G401 (cell line): Measurements from ENCODE around the gene FMN1. TPM values are rescaled to one million over a fixed set of nuclear protein-coding genes. Genes with fewer than 3 reads are reported as not detected.

Experiments
- DNase-seq: peaks from one replicate; pipeline ENCODE4 v3.0.0-alpha.2; 2015; ENCODE audit warnings: low spot score
- in situ Hi-C: cut with HindIII; loops from 2 replicates; pipeline ENCODE4 v1.10.0; 2016; ENCODE audit warnings: low sequenced_read_pairs, mixed read lengths
- total RNA-seq: library from RNA; depleted of rRNA; stranded (reverse); fragments of >200 nt; shearing (Covaris generic); gene quantifications from 2 replicates; pipeline ENCODE4 v1.2.3, GENCODE V29; 2014

The FMN1 gene
- total RNA-seq, 1 experiment from 2014 or later, result not detected

- DNase-seq, result no peak
- in situ Hi-C loops, result no loop called here
Measured at GRCh38 chr15:33159726-33160453, 34.6 kb downstream of the FMN1 start.

DNA sequence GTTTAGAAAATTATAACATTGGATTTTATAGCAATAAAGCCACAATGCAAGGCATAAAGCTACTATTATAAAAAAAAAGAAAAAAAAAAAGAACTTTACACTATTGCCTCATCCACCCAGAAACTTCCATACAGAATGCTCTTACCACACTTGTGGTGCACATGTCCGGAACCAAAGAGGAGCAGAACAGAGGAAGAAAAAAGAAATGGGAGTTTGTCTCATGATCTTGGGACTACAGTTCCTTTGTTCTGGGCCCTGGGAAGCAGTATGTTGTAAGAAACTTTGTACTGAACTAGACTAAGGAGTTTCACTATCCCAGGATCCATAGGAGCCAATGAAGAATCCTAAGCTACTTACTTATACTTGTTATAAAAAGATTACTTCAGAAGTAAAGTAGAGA lies 36.1 kb downstream of the FMN1 start:
- DNase-seq, result no peak
- in situ Hi-C loops, result no loop called here

DNA sequence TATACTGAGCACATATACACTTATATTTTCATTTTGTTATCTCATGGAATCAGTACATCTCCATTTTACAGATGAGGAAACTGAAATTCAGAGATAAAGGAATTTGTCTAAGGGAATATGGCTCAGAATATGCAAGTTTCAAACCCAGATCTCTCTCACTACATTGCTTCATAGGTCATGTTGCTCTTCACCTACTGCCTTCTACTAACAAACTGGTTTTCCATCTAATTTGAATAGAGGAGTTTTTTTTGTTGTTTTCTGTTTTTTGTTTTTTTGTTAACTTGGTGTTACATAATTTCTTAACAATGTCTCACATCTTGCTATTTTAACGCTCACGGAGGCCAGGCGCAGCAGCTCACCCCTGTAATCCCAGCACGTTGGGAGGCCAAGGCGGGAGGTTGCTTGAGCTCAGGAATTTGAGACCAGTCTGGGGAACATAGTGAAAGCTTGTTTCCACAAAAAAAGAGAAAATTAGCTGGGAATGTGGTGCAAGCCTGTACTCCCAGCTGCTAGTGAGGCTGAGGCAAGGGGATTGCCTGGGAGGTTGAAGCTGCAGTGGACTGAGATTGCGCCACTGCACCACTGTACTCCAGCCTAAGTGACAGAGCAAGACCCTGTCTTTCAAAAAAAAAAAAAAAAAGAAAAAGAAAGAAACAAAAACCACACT lies 37.0 kb downstream of the FMN1 start:
- in situ Hi-C loops, result no loop called here
- DNase-seq, result no peak

DNA sequence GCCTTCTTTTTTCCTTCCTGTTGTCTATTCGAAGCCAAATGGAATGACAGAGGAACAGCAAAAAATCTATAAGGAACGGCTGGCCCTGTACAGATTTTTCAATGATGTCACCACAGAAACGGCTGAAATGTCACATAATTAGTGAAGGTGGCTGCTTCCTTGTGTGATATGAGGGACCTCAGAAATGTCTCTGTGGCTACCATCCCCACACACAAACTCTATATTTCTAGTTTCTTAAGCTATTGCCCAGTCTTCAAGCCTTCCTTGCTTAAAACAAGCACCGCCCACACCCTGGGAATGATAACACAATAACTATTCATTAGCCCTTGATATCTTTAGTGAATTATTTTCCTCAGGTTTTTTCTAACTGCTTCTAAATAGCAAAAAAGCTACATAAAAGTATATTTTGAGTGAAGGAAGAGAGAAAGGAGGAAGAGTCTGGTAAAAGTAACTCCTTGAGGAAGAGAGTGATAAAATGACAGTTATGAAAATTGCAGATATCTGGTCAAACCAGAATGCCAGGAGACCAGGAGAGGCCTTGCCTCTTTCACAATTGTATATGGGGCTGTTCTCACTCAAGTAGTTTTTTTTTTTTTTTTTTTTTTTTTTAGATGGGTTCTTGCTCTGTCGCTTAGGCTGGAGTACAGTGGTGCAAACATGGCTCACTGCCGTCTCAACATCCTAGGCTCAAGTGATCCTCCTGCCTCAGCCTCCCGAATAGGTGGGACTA lies 38.7 kb downstream of the FMN1 start:
- no peak for DNase-seq
- in situ Hi-C loops, result no loop called here

DNA sequence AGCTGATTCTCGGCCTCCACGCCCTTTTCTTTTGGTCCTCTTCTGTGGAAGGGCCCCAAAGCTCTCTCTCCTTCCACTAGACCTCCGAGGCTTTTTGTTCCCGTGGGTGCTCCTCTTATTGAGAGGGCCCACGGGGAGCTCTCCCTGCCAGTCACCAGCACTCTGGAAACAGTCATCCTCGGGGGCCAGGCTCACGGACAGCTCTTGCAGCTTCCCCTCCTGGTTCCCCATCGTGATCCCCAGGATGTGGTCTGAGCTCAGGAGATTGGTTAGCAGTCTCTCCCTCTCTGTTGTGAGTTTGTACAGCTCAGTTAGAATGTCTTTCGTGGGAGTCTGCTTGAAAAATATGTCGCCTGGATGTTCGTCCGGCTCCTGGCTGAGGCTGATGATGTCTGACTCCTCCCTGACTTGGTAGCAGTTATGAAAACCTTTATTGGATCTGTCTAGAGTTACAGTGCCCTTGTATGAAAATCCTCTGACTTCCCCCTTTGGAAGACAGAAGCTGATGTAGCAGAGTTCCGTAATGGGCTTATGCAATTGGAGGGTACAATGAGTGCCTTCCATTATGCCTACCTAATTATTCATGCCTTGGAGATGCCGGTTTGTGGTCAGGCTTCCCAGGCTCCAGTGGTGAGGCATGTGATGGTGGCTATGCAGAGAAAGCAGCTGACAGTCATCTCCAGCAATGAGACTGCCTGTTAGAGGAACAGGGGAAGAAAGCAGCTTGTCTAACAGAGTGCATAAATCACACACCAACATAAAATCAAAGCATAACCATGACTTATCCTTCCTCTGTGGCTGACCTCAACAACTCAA lies 40.0 kb downstream of the FMN1 start:
- in situ Hi-C loops, result no loop called here
- DNase-seq, result no peak

GRCh38 chr15:33153548-33153947 lies 41.0 kb downstream of the FMN1 start:
- in situ Hi-C loops, result no loop called here
- DNase-seq, result no peak

- no peak for DNase-seq
- in situ Hi-C loops, result no loop called here
Measured at GRCh38 chr15:33152502-33153109, 41.9 kb downstream of the FMN1 start.

GRCh38 chr15:33150971-33151370 lies 43.5 kb downstream of the FMN1 start:
- in situ Hi-C loops, result no loop called here
- DNase-seq, result no peak

- in situ Hi-C loops, result no loop called here
- DNase-seq, result no peak
Measured at GRCh38 chr15:33150431-33150941, 44.0 kb downstream of the FMN1 start.

- DNase-seq, result no peak
- in situ Hi-C loops, result no loop called here
Measured at GRCh38 chr15:33149919-33150318, 44.6 kb downstream of the FMN1 start.

DNA sequence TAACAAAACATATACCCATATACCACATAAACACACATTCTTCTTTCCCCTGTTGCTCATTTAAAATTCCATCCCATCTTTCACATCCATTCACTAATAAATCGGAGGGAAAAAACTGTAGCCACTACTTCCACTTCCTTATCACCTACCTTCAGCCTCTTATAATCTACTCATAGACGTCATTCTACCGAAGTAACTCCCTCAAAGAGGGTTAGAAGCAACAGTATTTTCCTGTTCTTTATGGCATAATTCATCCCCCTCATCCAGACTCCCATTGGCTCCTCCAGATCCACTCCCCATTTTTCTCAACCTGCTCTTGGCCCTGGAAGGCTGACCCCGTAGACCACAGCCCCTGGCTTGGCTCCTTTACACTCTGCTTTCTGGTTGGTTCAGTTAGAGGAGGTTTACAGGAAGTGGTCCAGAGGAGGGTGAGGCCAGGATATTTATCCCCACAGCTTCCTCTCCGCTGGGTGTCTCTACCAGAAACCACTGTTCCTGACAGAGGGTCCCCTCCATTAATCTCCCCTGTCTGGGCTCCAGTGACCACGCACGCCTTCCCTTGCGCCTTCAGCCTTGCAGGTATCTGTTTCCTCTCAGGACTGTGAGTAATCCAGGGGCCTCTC lies 46.3 kb downstream of the FMN1 start:
- DNase-seq, result no peak
- in situ Hi-C loops, result no loop called here

DNA sequence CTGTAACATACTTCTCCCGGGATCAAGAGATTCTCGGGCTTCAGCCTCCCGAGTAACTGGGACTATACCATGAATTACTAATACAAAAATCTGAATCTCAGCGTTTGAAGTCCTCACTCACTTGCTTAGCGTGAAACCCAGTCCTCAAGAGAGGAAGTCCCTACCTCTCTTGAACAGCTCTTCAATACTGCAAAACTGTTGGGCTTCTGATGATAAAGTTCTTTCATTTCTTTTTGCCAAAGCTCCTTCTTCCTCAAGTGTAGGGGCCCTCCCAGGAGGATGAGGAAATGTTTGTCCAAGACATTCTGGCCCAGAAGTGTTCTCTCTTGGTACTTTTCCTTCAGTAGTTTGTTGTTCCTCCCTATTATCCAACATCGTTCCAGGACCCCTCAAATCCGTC lies 48.5 kb downstream of the FMN1 start:
- DNase-seq, result no peak
- in situ Hi-C loops, result no loop called here

DNA sequence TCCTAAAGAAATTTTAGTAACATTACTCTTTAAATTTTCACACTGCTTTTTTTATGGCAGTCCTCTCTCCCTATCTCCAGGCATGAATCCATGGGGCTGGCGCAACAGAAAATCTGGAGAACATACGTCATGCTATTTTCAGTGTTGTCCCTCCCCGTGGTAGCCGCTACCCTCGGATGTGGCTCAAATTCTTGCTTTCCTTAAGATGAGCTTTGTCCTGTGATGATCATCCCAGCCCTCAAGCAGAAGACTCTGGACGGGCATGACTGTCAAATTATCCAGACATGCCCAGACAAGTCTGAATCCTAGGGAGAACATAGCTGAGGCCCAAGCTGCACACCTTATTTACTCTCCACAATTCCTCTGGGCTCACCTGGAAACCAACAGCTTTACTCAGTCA lies 49.1 kb downstream of the FMN1 start:
- in situ Hi-C loops, result no loop called here
- no peak for DNase-seq

- no peak for DNase-seq
- in situ Hi-C loops, result no loop called here
Measured at GRCh38 chr15:33142708-33143107, 51.8 kb downstream of the FMN1 start.

DNA sequence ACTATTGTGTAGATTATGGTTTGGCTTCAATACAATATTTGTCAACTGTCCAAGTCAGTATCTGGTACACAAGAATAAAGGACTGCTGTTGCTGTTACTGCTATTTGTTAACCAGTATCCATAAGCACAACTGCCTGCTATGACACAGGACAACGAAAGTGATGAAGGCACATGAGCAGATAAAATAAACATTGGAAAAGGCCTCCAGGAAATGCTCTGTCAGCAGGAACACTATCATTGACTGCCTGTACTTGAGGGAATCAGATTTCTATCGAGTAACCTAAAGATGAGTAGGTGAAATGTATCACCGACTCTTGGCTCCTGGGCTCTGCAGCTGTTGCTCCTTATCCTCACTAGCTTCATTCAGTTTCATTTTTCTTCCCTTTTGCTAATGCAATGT lies 56.5 kb downstream of the FMN1 start:
- DNase-seq, result no peak
- in situ Hi-C loops, result no loop called here

GRCh38 chr15:33137101-33137500 lies 57.4 kb downstream of the FMN1 start:
- DNase-seq, result no peak
- in situ Hi-C loops, result no loop called here

- in situ Hi-C loops, result no loop called here
- no peak for DNase-seq
Measured at GRCh38 chr15:33136353-33136752, 58.2 kb downstream of the FMN1 start.

DNA sequence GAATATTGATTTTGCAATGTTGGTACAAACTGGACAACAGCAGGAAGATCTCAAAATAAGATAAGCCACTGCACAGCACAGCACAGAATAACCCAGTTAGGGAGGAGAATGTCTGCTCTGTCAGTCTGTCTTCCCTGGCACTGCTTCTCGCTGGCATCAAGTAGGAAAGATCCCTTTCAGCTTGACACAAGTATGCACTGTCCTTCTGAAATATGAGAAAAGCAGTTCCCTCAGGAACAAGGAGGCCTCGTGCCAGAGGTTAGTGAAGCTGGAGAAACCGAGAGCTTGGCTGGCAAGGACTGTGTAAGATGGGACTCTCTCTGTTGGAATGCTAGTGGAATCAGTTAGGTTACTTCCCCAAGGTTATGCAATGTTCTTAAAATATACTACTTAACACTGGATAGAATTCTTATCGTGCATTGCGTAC lies 59.1 kb downstream of the FMN1 start:
- DNase-seq, result peak; percentile 8
- in situ Hi-C loops, result no loop called here
